SK-N-SH (cell line): ENCODE results near the gene NETO2. TPM values are rescaled to one million over a fixed set of nuclear protein-coding genes. Genes with fewer than 3 reads are reported as not detected.

ENCODE experiments used
- CTCF ChIA-PET: fragments of 300-600, 350-600 bp; formaldehyde crosslinking; extraction: SDS; loops from one replicate; lab custom pipeline; 2021; lab: Yijun Ruan, JAX
- POLR2A ChIA-PET: fragments of 350-600 bp; sonication (Branson Sonifier 250); formaldehyde crosslinking; extraction: SDS; loops from one replicate; lab custom pipeline; 2020; ENCODE audit warnings: antibody characterized with exemption, inconsistent platforms; lab: Yijun Ruan, JAX
- DNase-seq: peaks from one replicate; pipeline ENCODE4 v3.0.0; 2012
- H2AFZ ChIP-seq: fragments of 200-600 bp; sonication (generic); 2 replicates; pipeline ENCODE4 v1.8.1; 2016; ENCODE audit warnings: antibody characterized with exemption, mild to moderate bottlenecking, low read depth
- H3F3A ChIP-seq: fragments of 200-600 bp; sonication (generic); replicated peaks from 2 replicates; pipeline ENCODE3; 2016; ENCODE audit warnings: antibody characterized with exemption, mild to moderate bottlenecking; ENCODE audit not compliant: insufficient read depth
- H3K27ac ChIP-seq, 2 experiments: fragments of 200-500 bp in 1 of 2; fragments of 200-600 bp in 1 of 2; sonication (Bioruptor generic) in 1 of 2; sonication (generic), shearing (Covaris generic) in 1 of 2; 2 replicates each; pipeline versions ENCODE4 v1.5.1 to v1.6.1; 2014 to 2016; ENCODE audit warnings: low read depth in 2 of 2, inconsistent platforms in 1 of 2, low read length in 1 of 2, mild to moderate bottlenecking in 1 of 2, mixed read lengths in 1 of 2
- H3K27me3 ChIP-seq: fragments of 200-600 bp; sonication (generic), shearing (Covaris generic); 2 replicates; pipeline ENCODE4 v1.6.1; 2016; ENCODE audit warnings: mixed run types; ENCODE audit not compliant: insufficient read depth
- H3K36me3 ChIP-seq, 2 experiments: fragments of 200-500 bp in 1 of 2; fragments of 200-600 bp in 1 of 2; sonication (Bioruptor generic) in 1 of 2; sonication (generic) in 1 of 2; replicated peaks in 1 of 2; 2 replicates each; pipeline versions ENCODE3 to v1.5.1; 2014 to 2016; ENCODE audit warnings: low read length in 1 of 2, mild to moderate bottlenecking in 1 of 2; ENCODE audit not compliant: insufficient read depth in 2 of 2, control insufficient read depth in 1 of 2
- H3K4me1 ChIP-seq, 2 experiments: fragments of 200-500 bp in 1 of 2; fragments of 200-600 bp in 1 of 2; sonication (Bioruptor generic) in 1 of 2; sonication (generic), shearing (Covaris generic) in 1 of 2; 2 replicates each; pipeline versions ENCODE4 v1.5.1 to v1.6.1; 2014 to 2016; ENCODE audit warnings: low read depth in 1 of 2, low read length in 1 of 2, mixed run types in 1 of 2; ENCODE audit not compliant: insufficient read depth in 2 of 2, control insufficient read depth in 1 of 2
- H3K4me2 ChIP-seq: fragments of 200-600 bp; sonication (generic), shearing (Covaris generic); 2 replicates; pipeline ENCODE4 v1.6.1; 2017; ENCODE audit warnings: mixed run types
- H3K4me3 ChIP-seq, 2 experiments: fragments of 200-500 bp in 1 of 2; fragments of 200-600 bp in 1 of 2; sonication (Bioruptor generic) in 1 of 2; sonication (generic), shearing (Covaris generic) in 1 of 2; 2 replicates each; pipeline versions ENCODE4 v1.5.1 to v1.8.1; 2014 to 2016; ENCODE audit warnings: low read depth in 2 of 2, inconsistent platforms in 1 of 2, low read length in 1 of 2, mild to moderate bottlenecking in 1 of 2, mixed read lengths in 1 of 2, moderate library complexity in 1 of 2
- H3K79me2 ChIP-seq: fragments of 200-600 bp; sonication (generic); 2 replicates; pipeline ENCODE4 v1.8.1; 2017; ENCODE audit warnings: mild to moderate bottlenecking; ENCODE audit not compliant: insufficient read depth
- H3K9ac ChIP-seq: fragments of 200-600 bp; sonication (generic); 2 replicates; pipeline ENCODE4 v1.6.1; 2017; ENCODE audit warnings: mixed run types
- H3K9me2 ChIP-seq: fragments of 200-600 bp; sonication (generic); 2 replicates; pipeline ENCODE4 v1.6.1; 2017; ENCODE audit warnings: mixed run types
- H3K9me3 ChIP-seq: fragments of 200-600 bp; sonication (generic); 2 replicates; pipeline ENCODE4 v1.6.1; 2017; ENCODE audit warnings: mixed run types, mild to moderate bottlenecking, moderate library complexity
- H4K20me1 ChIP-seq: fragments of 200-600 bp; sonication (generic); 2 replicates; pipeline ENCODE4 v1.6.1; 2017; ENCODE audit warnings: mild to moderate bottlenecking, mixed run types; ENCODE audit not compliant: insufficient read depth
- CHD2 ChIP-seq: fragments of 150-350 bp; IDR thresholded peaks from 2 replicates; pipeline ENCODE4 v1.6.1; 2018; ENCODE audit warnings: low read length; ENCODE audit not compliant: partially characterized antibody
- CTCF ChIP-seq: fragments of 200-600 bp; sonication (generic); IDR thresholded peaks from 2 replicates; pipeline ENCODE4 v1.6.1; 2017; ENCODE audit warnings: antibody characterized with exemption, mild to moderate bottlenecking, moderate library complexity
- ELF1 ChIP-seq: IDR thresholded peaks from 2 replicates; pipeline ENCODE4 v1.4.0; 2012
- EZH2phosphoT487 ChIP-seq: fragments of 200-600 bp; sonication (generic); IDR thresholded peaks from 2 replicates; pipeline ENCODE4 v1.6.1; 2017; ENCODE audit warnings: low read depth, mixed run types, mild to moderate bottlenecking, antibody characterized with exemption, moderate library complexity, borderline replicate concordance
- FOSL2 ChIP-seq: IDR thresholded peaks from 2 replicates; pipeline ENCODE4 v1.4.0; 2012; ENCODE audit warnings: low read depth, mild to moderate bottlenecking, moderate library complexity, borderline replicate concordance
- FOXM1 ChIP-seq: IDR thresholded peaks from 2 replicates; pipeline ENCODE4 v1.4.0; 2012; ENCODE audit warnings: low read depth, mild to moderate bottlenecking
- GABPA ChIP-seq: IDR thresholded peaks from 2 replicates; pipeline ENCODE4 v1.4.0; 2012; ENCODE audit warnings: low read depth, mild to moderate bottlenecking
- MAX ChIP-seq: IDR thresholded peaks from 2 replicates; pipeline ENCODE4 v1.4.0; 2012; ENCODE audit warnings: low read depth
- MXI1 ChIP-seq: IDR thresholded peaks from 2 replicates; pipeline ENCODE4 v1.6.1; 2012; ENCODE audit warnings: mild to moderate bottlenecking, low read depth, low read length, improper control_type of control experiment
- PBX3 ChIP-seq: IDR thresholded peaks from 2 replicates; pipeline ENCODE4; 2012
- REST ChIP-seq: IDR thresholded peaks from 2 replicates; pipeline ENCODE4 v1.6.1; 2012; ENCODE audit warnings: mild to moderate bottlenecking, low read depth, low read length, moderate library complexity
- RXRA ChIP-seq: IDR thresholded peaks from 2 replicates; pipeline ENCODE4 v1.4.0; 2012; ENCODE audit warnings: low read depth, mild to moderate bottlenecking, borderline replicate concordance
- USF1 ChIP-seq: IDR thresholded peaks from 2 replicates; pipeline ENCODE4 v1.4.0; 2012; ENCODE audit warnings: low read depth, borderline replicate concordance
- USF2 ChIP-seq: fragments of 150-350 bp; IDR thresholded peaks from 2 replicates; pipeline ENCODE4 v1.6.1; 2017; ENCODE audit warnings: antibody characterized with exemption, low read length, low read depth, borderline replicate concordance
- YY1 ChIP-seq: IDR thresholded peaks from 2 replicates; pipeline ENCODE4 v1.4.0; 2012; ENCODE audit warnings: low read depth, mild to moderate bottlenecking
- WGBS: methylation state at CpG from one replicate; pipeline ENCODE4 v1.1.6; 2017; ENCODE audit warnings: low lambda C conversion rate; 5-methylcytosine and 5-hydroxymethylcytosine counted together
- polyA plus RNA-seq, 3 experiments: library from polyadenylated mRNA; depleted of rRNA; stranded (reverse); fragments of >200 nt; gene quantifications; 2 replicates each; pipeline ENCODE4 v1.2.3, GENCODE V29; 2012

Gene NETO2
- polyA plus RNA-seq, 1 of the 3 experiments (the other 2 are of a cell fraction), result 48.8 TPM

GRCh38 chr16:47028767-47029377 is 114.9 kb downstream of the NETO2 start:
- ChIA-PET POLR2A (no interaction called here), CTCF (interaction anchor here (1.2 to 2.3 kb wide), 6 partner anchors 9 to 1136 kb away, joined by 3 to 15 read pairs (median 6); partner anchors contain the start of gene NETO2)
- H3F3A ChIP-seq, result no peaks in the 10 kb centered on the region
- H3K4me3 ChIP-seq, result no peak overlapping the region
- no peaks in the 10 kb centered on the region for H3K27me3 ChIP-seq
- no peaks in the 10 kb centered on the region for H3K9me2 ChIP-seq
- TF ChIP-seq FOSL2 (no peak), EZH2phosphoT487 (no peak), CTCF (no peak), YY1 (no peak), PBX3 (no peak), REST (no peak), GABPA (no peak), MAX (no peak), USF2 (no peak), RXRA (no peak), ELF1 (no peak), FOXM1 (no peak), CHD2 (no peak), MXI1 (no peak), USF1 (no peak)
- DNase-seq, result no peak
- WGBS, result 83% methylated on average over 6 of the region's 6 CpGs
- H3K4me1 ChIP-seq, result no peaks in the 10 kb centered on the region
- no peak overlapping the region for H3K9ac ChIP-seq
- H4K20me1 ChIP-seq, result no peaks in the 10 kb centered on the region
- no peaks in the 10 kb centered on the region for H3K9me3 ChIP-seq
- H3K36me3 ChIP-seq, result no peaks in the 10 kb centered on the region
- no peak overlapping the region for H2AFZ ChIP-seq
- H3K27ac ChIP-seq, result no peak overlapping the region
- H3K79me2 ChIP-seq, result no peaks in the 10 kb centered on the region
- no peak overlapping the region for H3K4me2 ChIP-seq

Other genes with a start within 250 kb of the NETO2 start
- 9.7 and 12.8 TPM in 2 replicates for gene DNAJA2, start 170.3 kb downstream of the NETO2 start, polyA plus RNA-seq (2012; rRNA removed)